ENCODE data around the gene ATXN1.

ATXN1 gene

GRCh38 chr6:16783509-16783908 is 22.2 kb upstream of the ATXN1 start:
- no peak for DNase-seq (ENCODE audit: low spot score)

- DNase-seq (ENCODE audit: low spot score): no peak
Observed at GRCh38 chr6:16782278-16782677, 21.0 kb upstream of the ATXN1 start.

DNA sequence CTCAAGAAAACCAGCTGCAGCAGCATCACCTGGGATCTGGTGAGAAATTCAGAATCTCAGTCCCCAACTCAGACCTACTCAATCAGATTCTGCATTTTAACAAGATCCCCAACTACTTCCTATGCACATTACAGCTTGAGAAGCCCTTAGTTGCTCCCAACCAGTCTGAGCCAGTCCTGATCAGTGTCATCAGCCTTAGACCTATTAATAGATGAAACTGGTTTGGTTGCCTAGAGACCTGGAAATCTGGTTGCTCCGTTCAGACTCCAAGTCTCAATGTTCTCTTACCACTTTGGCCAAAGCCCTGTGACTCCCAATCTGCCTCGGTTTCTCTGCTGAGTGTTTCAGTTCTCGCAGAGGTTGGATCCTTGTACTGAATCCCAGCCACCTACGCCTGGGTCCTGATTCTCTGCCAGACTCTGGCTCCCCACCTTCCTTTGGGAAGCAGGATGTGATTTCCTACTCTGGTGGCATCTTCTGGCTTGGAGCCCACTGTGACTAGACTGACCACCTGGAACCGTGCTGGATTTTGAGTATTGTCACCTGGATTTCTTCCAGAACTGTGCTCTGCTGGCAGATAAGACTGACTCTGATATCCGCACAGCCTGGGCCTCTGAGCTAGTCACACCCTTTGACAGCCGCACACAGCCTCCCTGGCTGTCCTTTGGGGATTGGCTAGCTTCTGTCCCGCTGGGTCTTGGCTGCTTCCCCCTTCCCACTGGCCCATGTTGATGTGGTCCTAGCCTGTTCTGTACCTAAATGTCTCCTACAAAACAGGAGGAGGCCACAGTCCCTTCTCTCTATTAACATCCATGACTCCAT is 20.3 kb upstream of the ATXN1 start:
- no peak for DNase-seq (ENCODE audit: low spot score)

DNA sequence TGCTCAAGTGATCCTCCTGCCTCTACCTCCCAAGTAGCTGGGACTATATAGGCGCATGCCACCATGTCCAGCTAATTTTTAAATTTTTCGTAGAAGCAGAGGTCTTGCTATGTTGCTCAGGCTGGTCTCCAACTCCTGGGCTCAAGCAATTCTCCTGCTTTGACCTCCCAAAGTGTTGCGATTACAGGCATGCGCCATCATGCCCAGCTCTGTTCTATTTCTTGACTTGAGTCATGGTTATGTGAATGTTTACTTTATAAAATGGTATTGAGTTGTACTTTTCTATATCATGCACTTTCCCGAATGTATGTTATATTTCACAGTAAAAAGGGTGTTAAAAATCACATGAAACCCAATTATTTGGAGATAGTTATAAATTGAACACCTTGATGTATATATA is 17.3 kb upstream of the ATXN1 start:
- no peak for DNase-seq (ENCODE audit: low spot score)

DNA sequence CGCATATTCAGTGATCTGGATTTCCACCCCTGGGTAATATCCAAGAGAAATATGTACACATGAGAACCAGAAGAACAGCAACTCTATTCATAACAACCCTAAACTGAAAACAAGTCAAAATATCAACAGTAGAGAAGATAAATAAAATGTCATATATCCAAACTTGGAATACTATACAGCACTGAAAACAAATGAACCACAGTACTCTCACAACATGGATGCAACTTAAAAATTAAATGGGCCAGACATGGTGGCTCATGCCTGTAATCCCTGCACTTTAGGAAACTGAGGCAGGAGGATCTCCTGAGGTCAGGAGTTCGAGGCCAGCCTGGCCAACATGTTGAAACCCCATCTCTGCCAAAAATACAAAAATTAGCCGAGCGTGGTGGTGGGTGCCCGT is 16.5 kb upstream of the ATXN1 start:
- no peak for DNase-seq (ENCODE audit: low spot score)

GRCh38 chr6:16776394-16777017 is 15.2 kb upstream of the ATXN1 start:
- DNase-seq (ENCODE audit: low spot score): no peak

GRCh38 chr6:16774437-16774836 is 13.2 kb upstream of the ATXN1 start:
- DNase-seq (ENCODE audit: low spot score): no peak

GRCh38 chr6:16773362-16773761 is 12.1 kb upstream of the ATXN1 start:
- DNase-seq (ENCODE audit: low spot score): no peak

DNA sequence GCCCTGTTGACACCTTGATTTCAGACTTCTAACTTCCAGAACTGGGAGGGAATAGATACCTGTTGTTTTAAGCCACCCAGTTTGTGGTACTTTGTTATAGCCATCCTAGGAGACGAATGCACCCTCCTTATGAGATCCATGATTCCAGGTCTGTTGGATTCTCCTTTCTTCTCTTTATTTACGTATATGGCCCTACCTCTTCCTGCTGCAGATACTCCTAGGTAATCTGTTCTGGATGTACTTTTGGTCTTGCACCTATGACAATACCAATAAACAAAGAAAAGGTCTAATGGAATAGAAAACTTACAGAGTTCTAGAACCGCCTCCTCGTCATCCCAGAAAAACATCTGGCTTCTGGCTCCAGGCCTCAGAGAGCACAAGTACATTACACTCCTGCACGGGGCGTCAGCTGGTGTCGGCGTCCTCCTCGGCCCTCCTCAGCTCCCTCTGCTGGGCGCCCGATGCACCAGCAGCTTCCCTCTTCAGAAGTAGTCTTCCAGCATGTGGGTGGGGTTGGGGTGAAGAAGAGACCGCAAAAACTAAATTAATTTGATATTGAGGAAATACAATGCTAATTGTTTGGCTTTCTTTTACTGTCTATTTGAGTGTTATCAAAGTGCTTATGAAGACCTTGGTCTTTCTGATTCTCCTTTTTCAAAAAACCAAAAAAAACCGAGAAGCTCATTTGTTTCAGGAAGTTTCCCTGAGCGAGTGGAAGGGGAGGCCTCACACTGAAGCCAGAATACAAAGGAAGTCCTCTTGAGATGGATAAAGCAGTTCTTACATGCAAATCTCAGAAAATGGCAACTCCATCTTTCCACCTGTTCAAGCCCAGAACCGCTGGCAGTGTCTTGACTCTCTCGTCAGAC is 9.7 kb upstream of the ATXN1 start:
- peak; percentile 87 for DNase-seq (ENCODE audit: low spot score)

- no peak for DNase-seq (ENCODE audit: low spot score)
Observed at GRCh38 chr6:16769986-16770376, 8.7 kb upstream of the ATXN1 start.

- peak; percentile 76 for DNase-seq (ENCODE audit: low spot score)
Observed at GRCh38 chr6:16769131-16769985, 8.1 kb upstream of the ATXN1 start.

GRCh38 chr6:16768477-16768830 is 7.2 kb upstream of the ATXN1 start:
- no peak for DNase-seq (ENCODE audit: low spot score)

DNA sequence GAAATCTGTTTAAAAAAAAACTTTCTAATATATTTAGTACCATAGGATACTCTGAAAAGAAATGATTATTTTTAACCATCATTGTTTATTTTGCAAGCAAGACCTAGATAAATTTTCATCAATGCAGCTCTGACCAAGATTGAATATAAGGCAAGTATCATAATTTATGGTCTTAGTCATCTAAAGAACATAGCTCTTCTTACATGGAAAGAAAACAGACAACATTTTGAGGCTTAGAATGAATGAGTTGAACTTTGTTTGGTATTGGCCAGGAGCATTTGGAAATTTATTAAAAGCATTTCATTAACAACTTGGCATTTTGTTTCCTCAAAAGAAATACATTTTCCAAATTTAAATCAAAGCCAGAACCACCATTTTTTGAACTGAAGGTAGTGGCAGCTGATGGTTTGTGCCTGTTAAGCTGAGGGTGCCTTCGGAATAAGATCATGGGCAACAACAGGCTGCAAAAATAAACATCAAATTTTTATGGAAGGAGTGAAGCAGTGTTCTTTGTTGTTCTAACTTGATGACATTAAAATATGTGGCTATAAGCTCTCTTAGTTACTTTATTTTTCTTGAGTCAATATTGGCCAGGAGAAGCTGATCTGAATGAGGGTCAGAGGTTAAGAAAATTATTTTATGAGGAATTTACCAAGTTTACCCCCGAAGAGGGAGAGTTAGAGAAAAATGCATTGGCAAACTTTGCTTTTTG is 6.7 kb upstream of the ATXN1 start:
- DNase-seq (ENCODE audit: low spot score): no peak

DNA sequence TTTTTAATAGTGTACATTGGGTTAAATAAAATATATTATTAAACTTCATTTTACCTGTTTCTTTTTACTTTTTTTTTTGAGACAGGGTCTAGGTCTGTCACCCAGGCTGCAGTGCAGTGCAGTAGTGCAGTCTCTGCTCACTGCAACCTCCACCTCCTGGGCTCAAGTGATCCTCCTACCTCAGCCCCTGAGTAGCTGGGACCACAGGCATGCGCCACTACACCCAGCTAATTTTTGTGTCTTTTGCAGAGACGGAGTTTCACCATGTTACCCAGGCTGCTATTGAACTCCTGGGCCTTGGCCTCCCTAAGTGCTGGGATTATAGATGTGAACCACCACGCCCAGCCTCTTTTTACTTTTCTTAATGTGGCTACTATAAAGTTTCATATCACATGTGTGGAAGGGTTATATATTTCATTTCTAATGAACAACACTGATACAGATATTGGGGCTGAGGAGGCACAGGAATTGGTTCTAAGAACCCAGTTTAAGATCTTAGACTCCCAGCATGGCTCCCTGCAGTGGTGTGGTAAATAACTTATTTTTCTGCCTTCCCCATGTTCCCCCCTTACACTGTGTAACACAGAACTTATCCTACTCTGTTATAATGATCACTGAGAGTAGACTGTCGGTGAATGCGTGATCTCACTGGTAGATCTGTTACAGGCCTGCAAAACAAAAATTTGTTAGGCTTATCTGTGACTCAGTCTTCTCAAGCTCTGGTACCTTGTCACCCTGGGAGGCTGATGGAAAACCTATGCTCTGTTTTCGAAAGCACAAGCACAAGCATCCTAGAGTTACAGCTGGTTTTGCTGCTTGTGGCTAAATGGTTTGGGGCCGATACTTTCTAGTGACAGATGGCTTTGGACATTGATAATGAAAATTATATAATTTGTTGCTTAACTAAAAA is 5.8 kb upstream of the ATXN1 start:
- no peak for DNase-seq (ENCODE audit: low spot score)

DNA sequence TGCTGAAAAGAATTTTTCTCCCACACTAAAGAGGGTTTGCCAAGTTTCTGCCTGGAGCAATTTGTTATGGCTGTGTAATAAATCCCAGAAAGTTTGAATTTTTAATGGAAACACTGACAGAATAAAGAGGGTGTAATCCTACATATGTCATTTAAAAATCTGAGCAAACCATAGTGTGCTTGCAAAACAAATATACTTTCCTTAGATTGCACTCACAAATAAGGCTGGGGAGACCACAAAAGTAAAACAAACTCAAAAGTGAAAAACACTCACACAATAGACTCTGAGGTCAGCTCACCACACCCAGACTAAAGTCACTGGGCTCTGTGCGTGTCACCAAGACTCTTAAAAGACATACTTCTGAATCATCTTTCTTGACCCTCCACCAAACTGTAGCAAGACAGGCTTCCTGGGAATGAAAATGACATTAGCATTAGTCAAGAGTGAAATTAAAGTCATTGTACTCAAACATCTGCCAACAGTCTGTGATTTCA is 4.8 kb upstream of the ATXN1 start:
- DNase-seq (ENCODE audit: low spot score): no peak

DNA sequence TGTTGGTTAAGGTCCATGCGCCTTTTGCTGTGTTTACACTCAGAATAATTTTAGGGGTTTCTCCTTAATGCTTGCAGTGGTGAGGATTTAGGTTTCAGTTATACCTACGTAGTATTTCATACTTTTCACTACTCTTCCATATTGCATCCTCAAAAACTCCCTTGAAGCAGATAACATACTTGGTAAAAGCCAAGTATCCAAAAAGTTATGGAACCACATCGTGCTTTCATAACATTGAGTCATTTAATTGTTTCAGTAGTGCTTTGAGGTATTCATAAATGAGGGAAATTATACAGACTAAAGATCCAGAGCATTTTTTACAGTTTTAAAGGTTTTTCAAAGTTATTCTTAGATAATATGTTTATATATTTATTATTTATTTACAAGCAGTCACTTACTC is 4.0 kb upstream of the ATXN1 start:
- no peak for DNase-seq (ENCODE audit: low spot score)

DNA sequence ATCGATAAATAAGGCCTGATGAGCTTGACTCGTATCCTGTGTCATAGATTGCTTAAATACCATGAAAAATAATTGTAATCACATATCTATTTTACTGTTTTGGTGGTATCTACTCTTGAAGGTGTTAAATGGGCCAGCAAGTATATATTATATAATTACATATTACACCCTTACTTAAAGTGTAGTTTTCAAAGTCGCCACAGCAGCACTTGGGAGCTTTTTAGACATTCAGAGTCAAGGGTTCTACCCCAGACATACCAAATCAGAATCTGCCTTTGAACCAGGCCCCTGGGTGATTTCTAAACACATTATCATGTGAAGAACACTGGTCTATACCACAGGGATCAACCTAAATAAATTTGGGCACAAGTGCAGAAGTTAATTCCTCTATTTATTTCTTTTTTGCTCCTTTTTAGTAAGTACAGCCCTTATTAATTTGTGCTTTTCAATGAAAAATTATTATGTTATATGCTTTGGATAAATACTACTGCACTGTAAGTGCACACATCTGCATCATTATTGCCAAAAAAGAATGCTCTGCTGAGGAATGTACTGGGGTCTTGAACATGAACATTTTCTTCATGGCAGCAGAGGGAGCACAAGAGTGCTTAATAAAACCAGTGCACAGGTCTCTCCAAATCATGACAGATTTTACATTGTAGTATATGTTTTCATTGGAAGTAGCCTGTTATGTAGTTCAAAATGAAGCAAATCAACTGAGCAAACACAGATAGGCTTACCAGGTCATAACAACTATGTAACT is 3.1 kb upstream of the ATXN1 start:
- peak; percentile 54 for DNase-seq (ENCODE audit: low spot score)

- DNase-seq (ENCODE audit: low spot score): peak; percentile 91
Observed at GRCh38 chr6:16762550-16763477, 1.6 kb upstream of the ATXN1 start.
